Neuron (in vitro differentiated cells): Measurements from ENCODE around the gene TRIP11.

Source experiments
- H2AFZ ChIP-seq: one replicate; pipeline ENCODE4 v1.6.1; 2013; ENCODE audit warnings: low read depth, mild to moderate bottlenecking, inconsistent platforms, low read length, moderate library complexity
- H3K27me3 ChIP-seq: one replicate; pipeline ENCODE4 v1.6.1; 2013; ENCODE audit warnings: low read length; ENCODE audit not compliant: insufficient read depth
- H3K36me3 ChIP-seq: one replicate; pipeline ENCODE4 v1.6.1; 2013; ENCODE audit warnings: low read length; ENCODE audit not compliant: insufficient read depth
- H3K4me1 ChIP-seq: one replicate; pipeline ENCODE4 v1.6.1; 2013; ENCODE audit warnings: low read length; ENCODE audit not compliant: insufficient read depth
- H3K4me3 ChIP-seq: 2 replicates; pipeline ENCODE4 v1.5.1; 2013; ENCODE audit warnings: mild to moderate bottlenecking, low read length, moderate library complexity
- H3K9me3 ChIP-seq: one replicate; pipeline ENCODE4 v1.6.1; 2013; ENCODE audit warnings: low read length

Gene TRIP11

DNA sequence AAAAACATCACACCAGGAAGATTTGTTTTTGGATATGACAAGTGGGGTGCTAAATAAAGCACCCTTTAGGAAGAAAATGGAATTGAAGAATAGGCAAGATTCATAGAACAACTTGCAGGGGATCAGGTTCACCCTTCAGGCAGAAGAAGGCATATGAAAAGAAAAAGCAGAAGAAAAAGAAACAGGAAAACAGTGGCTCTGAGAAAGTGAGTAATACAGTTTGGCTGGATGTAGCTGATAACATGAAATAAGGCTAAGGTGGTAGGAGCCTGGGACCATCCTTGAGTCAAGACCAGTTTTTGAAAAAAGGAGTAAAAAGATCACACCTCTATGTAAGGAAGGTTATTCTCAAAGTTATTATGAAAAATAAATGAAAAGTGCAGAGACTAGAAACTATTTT is 42.4 kb downstream of the TRIP11 start:
- Histone ChIP-seq H3K27me3 (no peaks in the 10 kb centered on the region), H3K36me3 (peaks cover 41% of the 10 kb centered on the region), H3K4me3 (no peak overlapping the region)

DNA sequence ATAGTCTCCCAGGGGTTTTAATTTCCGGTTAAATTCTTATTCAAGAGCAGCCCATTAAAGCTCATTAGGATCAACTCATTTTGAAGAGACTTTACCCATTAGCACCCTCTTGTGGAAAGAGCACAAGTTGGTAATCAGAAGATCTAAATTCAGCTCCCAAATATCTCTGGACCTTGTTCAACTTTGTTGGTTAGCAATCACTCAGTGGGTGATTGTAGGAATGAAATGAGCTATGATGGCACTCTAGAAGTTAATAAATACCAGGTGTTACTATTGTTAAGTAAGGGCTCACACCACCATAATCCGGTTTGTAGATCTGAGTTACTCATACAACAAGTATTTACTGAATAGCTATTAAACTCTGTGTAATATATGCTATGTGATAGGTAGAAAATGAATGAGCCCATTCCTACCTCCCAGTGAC is 42.9 kb downstream of the TRIP11 start:
- H3K4me1 ChIP-seq, result no peaks in the 10 kb centered on the region

More for the DNA sequence above, 42.4 kb downstream of the TRIP11 start:
- Histone ChIP-seq H2AFZ (no peak overlapping the region), H3K4me1 (no peaks in the 10 kb centered on the region), H3K9me3 (no peaks in the 10 kb centered on the region)

DNA sequence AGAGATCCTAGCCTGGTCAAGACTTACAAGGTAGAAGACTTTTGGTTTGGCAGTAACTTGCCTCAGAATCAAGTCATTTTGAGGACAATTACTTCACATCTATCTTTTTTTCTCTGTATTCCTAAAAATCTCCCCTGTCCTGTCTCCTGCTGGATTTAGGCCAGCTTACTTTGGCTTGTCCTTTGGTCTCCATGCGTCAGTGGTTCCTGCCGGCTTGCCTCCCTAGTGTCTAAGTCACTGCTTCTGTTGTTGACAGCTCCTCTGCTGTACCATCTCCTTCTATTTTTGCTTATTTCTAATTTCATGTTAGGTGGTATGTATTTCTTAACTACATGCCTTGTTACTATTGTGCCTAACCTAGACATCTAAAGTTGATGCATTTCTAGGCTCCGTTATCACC is 52.7 kb downstream of the TRIP11 start:
- Histone ChIP-seq H3K4me3 (no peak overlapping the region), H2AFZ (no peak overlapping the region), H3K4me1 (no peaks in the 10 kb centered on the region), H3K36me3 (peaks cover 58% of the 10 kb centered on the region), H3K9me3 (no peaks in the 10 kb centered on the region), H3K27me3 (no peaks in the 10 kb centered on the region)

More for the DNA sequence above, 42.9 kb downstream of the TRIP11 start:
- H3K27me3 ChIP-seq, result no peaks in the 10 kb centered on the region
- H2AFZ ChIP-seq, result no peak overlapping the region
- H3K4me3 ChIP-seq, result no peak overlapping the region
- H3K9me3 ChIP-seq, result no peaks in the 10 kb centered on the region
- H3K36me3 ChIP-seq, result peaks cover 46% of the 10 kb centered on the region

DNA sequence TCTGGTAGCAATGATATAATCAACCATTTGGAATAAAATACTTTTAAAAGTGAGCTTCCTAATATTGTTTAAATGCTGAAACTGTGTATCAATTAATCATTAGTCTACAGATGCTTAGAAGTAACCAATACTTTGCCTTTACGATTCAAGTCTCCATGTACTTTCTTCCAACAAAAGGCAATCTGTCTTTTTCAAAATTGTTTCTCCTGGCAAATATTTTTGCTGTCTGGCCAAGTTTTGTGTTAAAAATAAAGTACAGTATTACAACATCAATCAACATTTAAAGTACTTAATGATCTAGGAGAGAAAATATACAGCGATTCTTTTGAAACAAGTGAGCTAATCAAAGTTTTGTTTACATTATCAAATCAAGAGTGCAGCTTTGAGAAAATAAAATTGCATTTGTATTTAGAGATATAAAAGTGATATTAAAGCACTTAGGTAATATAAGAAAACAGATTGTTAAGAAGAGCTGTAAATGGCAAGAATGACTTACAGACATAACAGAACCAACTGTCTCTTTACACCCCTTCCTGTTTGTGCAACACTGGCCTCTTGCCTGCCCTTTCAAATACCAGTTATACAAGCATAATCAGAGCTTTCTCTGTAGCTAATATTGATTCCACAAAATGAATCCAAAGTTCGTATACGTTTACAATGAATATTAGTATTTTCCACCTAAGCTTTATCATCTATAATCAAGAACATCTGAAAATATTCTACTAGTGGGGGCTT is 54.2 kb downstream of the TRIP11 start:
- Histone ChIP-seq H3K9me3 (no peaks in the 10 kb centered on the region), H3K4me1 (no peaks in the 10 kb centered on the region), H3K4me3 (no peak overlapping the region), H3K27me3 (no peaks in the 10 kb centered on the region), H3K36me3 (peaks cover 47% of the 10 kb centered on the region), H2AFZ (no peak overlapping the region)

DNA sequence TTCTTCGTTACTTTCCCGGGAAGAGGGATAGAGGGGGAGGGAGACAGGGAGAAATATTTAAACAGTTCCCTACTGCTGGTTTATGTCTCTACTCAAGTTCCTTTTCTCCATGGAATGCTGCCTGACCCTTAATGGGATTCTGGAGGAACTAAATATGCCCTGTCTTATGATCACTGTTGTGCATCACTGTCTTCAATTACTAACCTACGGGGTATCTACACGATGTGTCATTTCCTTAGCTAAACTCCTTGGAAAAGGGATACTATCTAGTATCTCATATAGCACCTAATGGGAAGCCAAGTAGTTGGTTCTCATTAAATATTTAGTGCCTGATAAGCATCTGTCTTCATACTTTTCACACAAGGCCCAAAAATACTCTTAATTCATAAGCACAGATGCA is 54.9 kb downstream of the TRIP11 start:
- Histone ChIP-seq H3K36me3 (peaks cover 46% of the 10 kb centered on the region), H3K27me3 (no peaks in the 10 kb centered on the region), H2AFZ (no peak overlapping the region), H3K4me3 (no peak overlapping the region), H3K4me1 (no peaks in the 10 kb centered on the region), H3K9me3 (no peaks in the 10 kb centered on the region)

DNA sequence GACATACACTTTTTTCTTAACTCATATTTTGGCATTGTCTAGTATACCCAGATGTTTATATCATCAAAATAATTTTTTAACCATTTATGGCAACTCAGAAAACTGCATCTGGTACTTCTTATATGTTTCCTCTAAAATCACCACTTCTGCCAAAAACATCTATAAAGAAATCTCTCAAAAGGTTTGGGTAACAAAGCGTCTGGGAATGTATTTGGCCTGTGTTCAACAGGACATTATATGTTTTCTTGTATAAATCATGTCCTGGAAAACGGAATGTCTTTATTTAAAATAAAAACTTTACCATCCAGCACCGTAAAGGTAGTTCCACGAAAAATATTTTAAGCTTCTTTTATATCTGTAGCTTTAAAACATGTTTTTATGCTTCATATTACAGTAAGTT is 56.3 kb downstream of the TRIP11 start:
- Histone ChIP-seq H3K27me3 (no peaks in the 10 kb centered on the region), H3K36me3 (peaks cover 40% of the 10 kb centered on the region), H2AFZ (no peak overlapping the region), H3K9me3 (no peaks in the 10 kb centered on the region), H3K4me3 (no peak overlapping the region), H3K4me1 (no peaks in the 10 kb centered on the region)

DNA sequence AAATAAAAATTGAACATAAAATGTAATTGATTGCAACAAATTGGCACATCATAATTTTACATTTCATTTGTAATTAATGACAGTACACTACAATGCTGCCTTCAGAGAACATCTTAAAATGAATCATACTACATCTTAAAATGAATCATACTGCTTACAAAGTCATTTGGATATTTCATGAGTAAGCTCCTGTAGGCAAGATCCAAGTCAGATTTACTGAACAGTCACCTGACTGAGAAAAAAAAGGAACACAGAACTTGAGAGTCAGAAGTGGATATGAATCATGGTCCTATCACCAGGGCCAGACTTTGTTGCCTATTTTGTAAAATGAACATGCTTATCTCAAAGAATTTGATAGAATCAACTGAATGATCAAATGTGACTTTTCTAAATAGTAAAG is 59.7 kb downstream of the TRIP11 start:
- Histone ChIP-seq H3K9me3 (no peaks in the 10 kb centered on the region), H3K36me3 (peaks cover 13% of the 10 kb centered on the region), H3K27me3 (no peaks in the 10 kb centered on the region), H2AFZ (no peak overlapping the region), H3K4me3 (no peak overlapping the region), H3K4me1 (no peaks in the 10 kb centered on the region)

DNA sequence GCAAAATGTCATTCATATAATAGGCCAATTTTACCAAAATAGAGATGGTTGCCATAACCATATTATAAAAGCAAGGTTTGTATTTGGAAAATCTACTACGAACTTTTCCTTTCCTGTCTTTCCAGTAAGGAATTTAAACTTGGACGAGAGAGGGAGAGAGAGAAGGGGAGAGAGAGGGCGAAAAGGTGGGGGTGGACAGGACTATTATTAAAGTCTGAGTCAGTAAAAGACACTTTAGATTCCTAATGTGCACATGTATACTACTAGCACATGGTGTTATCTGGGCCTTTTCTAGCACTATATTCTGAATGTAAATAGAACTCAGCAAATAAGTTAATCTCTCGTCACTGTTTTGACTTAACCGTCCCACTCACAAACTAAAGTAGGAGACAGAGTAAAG is 62.0 kb downstream of the TRIP11 start:
- H3K9me3 ChIP-seq, result no peaks in the 10 kb centered on the region
- H2AFZ ChIP-seq, result no peak overlapping the region
- no peaks in the 10 kb centered on the region for H3K27me3 ChIP-seq
- no peaks in the 10 kb centered on the region for H3K4me1 ChIP-seq
- peaks cover 20% of the 10 kb centered on the region for H3K36me3 ChIP-seq
- no peak overlapping the region for H3K4me3 ChIP-seq

DNA sequence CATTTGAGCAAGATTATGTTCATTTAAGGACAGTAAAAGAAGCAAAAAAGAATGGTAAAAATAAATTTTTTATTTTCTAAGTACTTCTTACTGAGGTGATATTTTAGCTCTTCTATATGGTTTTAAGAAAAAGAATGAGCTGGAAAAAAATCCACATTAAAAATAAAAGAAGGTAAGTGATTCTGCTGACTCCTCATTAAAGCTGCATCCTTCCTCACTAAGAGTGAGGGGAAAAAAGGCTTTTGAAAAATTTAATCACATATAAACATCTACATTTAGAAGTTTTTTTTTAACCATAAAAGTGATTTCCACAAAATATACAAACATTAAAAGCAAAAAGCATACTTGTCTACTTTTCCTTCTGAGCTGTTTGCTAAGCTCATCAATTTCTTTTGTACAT is 64.1 kb downstream of the TRIP11 start:
- H3K4me1 ChIP-seq, result no peaks in the 10 kb centered on the region
- peaks cover 36% of the 10 kb centered on the region for H3K36me3 ChIP-seq
- no peak overlapping the region for H2AFZ ChIP-seq
- H3K9me3 ChIP-seq, result no peaks in the 10 kb centered on the region
- no peak overlapping the region for H3K4me3 ChIP-seq
- no peaks in the 10 kb centered on the region for H3K27me3 ChIP-seq

DNA sequence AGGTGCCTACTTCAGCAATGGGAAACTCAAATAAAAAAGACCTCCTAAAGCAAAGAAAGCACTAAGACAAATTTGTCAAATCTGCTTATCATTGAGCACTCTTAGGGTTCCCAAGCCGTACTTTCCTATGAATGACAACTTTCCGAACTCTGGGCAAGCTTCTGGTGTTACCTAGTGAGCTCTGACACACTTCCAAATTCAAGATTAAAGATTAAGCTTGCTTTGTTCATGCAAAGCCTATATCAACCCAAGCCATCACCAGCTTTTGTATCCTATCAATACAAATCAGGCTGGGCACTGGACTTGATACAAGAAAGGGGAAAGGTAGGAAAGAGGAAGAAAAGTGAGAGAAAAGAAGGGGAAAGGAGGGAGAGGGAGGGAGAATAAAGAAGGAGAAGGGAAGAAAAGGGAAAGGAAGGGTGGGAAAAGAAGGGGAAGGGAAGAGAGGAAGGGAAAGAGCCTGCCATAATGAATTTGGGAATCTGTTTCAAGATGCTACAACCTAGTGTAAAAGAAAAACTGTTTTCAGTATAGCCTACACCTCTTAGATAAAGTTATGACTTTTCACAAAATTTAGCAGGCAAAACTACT is 68.6 kb downstream of the TRIP11 start:
- no peaks in the 10 kb centered on the region for H3K27me3 ChIP-seq
- no peak overlapping the region for H3K4me3 ChIP-seq
- no peaks in the 10 kb centered on the region for H3K4me1 ChIP-seq
- H2AFZ ChIP-seq, result no peak overlapping the region
- H3K9me3 ChIP-seq, result no peaks in the 10 kb centered on the region
- peaks cover 56% of the 10 kb centered on the region for H3K36me3 ChIP-seq

DNA sequence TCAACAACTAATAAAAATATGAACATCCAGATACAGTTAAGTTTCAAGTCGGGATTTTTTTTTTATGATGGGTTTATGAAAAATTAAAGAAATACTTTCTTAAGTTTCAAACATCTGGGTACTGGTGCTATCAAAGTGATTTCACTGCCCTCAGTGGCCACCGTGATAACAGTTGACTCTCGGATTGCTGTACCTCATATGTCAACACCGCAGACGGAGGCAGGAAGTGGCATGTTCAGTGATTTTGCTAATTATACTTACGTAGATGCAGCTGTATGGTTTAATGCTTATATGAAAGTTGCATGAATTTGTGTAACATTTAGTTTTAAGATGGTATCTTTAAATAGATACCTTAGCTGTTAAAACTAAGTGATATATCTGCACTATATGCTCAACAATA is 71.6 kb downstream of the TRIP11 start:
- no peaks in the 10 kb centered on the region for H3K27me3 ChIP-seq

DNA sequence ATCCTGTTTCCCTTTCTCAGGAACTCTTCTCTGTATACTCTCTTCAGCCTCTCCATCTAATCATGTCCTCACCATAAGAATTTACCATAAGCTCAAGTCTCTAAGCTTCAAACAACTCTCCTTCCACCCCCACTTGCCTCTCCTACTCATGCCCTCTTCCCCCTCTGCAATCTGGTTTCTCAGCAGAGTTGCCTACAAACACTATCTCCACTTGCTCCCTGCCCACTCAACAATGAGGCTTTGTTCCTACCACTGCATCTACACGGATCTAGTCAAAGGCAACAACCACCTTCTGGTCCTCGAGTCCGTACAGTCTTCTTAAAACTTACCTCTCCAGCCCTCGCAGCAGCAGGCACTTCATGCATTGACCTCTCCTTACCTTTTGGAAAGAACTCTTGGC is 75.1 kb downstream of the TRIP11 start:
- Histone ChIP-seq H2AFZ (no peak overlapping the region), H3K27me3 (no peaks in the 10 kb centered on the region), H3K9me3 (no peaks in the 10 kb centered on the region), H3K4me1 (no peaks in the 10 kb centered on the region), H3K4me3 (no peak overlapping the region), H3K36me3 (peaks cover 16% of the 10 kb centered on the region)

More for the DNA sequence above, 71.6 kb downstream of the TRIP11 start:
- H3K4me1 ChIP-seq, result no peaks in the 10 kb centered on the region
- no peak overlapping the region for H2AFZ ChIP-seq
- no peak overlapping the region for H3K4me3 ChIP-seq
- H3K9me3 ChIP-seq, result no peaks in the 10 kb centered on the region
- peaks cover 41% of the 10 kb centered on the region for H3K36me3 ChIP-seq

DNA sequence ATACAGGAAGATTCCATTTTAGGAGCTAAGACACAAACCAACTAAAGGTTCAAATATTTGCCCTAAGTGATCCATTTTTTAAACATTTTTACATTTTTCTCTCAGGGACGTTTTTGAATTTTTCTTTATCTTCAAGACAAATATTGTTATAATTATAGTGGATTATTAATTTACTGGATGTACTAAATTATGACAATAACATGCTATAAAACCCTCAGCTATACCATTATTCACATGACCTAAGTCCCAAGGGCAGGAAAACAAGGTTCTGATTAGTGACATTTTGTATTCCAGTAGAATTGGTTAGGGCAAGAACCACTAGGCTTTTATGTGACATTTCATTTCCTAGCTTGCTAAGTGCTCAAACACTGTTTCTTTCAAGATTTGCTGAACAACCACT is 75.8 kb downstream of the TRIP11 start:
- Histone ChIP-seq H2AFZ (no peak overlapping the region), H3K4me1 (no peaks in the 10 kb centered on the region), H3K27me3 (no peaks in the 10 kb centered on the region), H3K36me3 (peaks cover 9% of the 10 kb centered on the region), H3K4me3 (no peak overlapping the region), H3K9me3 (no peaks in the 10 kb centered on the region)

DNA sequence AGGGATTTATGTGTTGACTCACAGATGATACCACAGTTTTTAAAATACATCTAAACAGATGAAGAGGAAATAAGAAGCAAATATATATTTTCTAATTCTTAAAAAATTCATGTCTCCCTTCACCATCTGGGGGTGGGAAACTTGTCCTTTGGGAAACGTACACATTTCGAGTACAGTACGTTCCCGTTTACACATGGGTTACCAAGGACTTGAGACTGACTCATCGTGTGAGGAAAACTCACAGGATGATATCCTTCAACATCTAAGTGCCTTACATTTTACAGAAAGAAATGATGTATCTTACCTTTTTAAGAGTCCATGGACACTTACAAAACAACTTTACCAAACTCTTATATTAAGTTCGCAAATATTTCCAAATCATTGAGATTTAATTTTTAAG is 76.4 kb downstream of the TRIP11 start:
- Histone ChIP-seq H3K4me1 (no peaks in the 10 kb centered on the region), H3K36me3 (peaks cover 4% of the 10 kb centered on the region), H2AFZ (no peak overlapping the region), H3K27me3 (no peaks in the 10 kb centered on the region), H3K4me3 (no peak overlapping the region), H3K9me3 (no peaks in the 10 kb centered on the region)
